Osteoblast (primary cell): Measurements from ENCODE around the gene CTNNBIP1. TPM values are rescaled to one million over a fixed set of nuclear protein-coding genes. Genes with fewer than 3 reads are reported as not detected.
A peak's percentile ranks its signal among the peaks of the same experiment; 100 is the strongest.

Experiments
- DNase-seq: peaks from one replicate; pipeline ENCODE4 v3.0.0; 2011; ENCODE audit warnings: low spot score, mixed read lengths; ENCODE audit not compliant: insufficient read length; ENCODE audit errors: missing footprints
- H2AFZ ChIP-seq: 2 replicates; pipeline ENCODE4 v1.6.0; 2011; ENCODE audit warnings: mild to moderate bottlenecking, low read length
- H3K27ac ChIP-seq: 2 replicates; pipeline ENCODE4 v1.5.1; 2011; ENCODE audit warnings: mild to moderate bottlenecking, low read depth, low read length, moderate library complexity
- H3K27me3 ChIP-seq: 2 replicates; pipeline ENCODE4 v1.6.0; 2012; ENCODE audit warnings: mild to moderate bottlenecking, control low read depth, inconsistent platforms, low read length, moderate library complexity; ENCODE audit not compliant: insufficient read depth
- H3K36me3 ChIP-seq: 2 replicates; pipeline ENCODE4 v1.5.1; 2011; ENCODE audit warnings: mild to moderate bottlenecking, low read length, control low read depth, moderate library complexity; ENCODE audit not compliant: insufficient read depth
- H3K4me1 ChIP-seq: 2 replicates; pipeline ENCODE4 v1.5.1; 2011; ENCODE audit warnings: mild to moderate bottlenecking, low read length, control low read depth, moderate library complexity; ENCODE audit not compliant: insufficient read depth
- H3K4me2 ChIP-seq: 2 replicates; pipeline ENCODE4 v1.6.0; 2011; ENCODE audit warnings: mild to moderate bottlenecking, low read length; ENCODE audit not compliant: insufficient read depth
- H3K4me3 ChIP-seq: fragments of 200-600 bp; sonication (generic); 3 replicates; pipeline ENCODE4 v1.5.1; 2012; ENCODE audit warnings: mild to moderate bottlenecking, low read length, inconsistent platforms; ENCODE audit not compliant: insufficient read depth
- H3K79me2 ChIP-seq: 2 replicates; pipeline ENCODE4 v1.6.0; 2012; ENCODE audit warnings: mild to moderate bottlenecking, low read length, control low read depth, inconsistent platforms; ENCODE audit not compliant: insufficient read depth
- H3K9me3 ChIP-seq: 2 replicates; pipeline ENCODE4 v1.5.1; 2011; ENCODE audit warnings: low read depth, low read length, control low read depth
- H4K20me1 ChIP-seq: 2 replicates; pipeline ENCODE4 v1.6.0; 2012; ENCODE audit warnings: mild to moderate bottlenecking, low read length, control low read depth; ENCODE audit not compliant: insufficient read depth
- total RNA-seq: library from RNA; depleted of rRNA; stranded (reverse); fragments of >200 nt; gene quantifications from 2 replicates; pipeline ENCODE4 v1.2.3, GENCODE V29; 2012
- TF ChIP-seq, protein P1 (sequence below): IDR thresholded peaks from 2 replicates; pipeline ENCODE4 v1.5.1; 2011; ENCODE audit warnings: mild to moderate bottlenecking, low read depth, low read length, moderate library complexity; ENCODE audit errors: extremely low read depth

CTNNBIP1 gene
- total RNA-seq, 1 donor = 18.5 TPM

DNA sequence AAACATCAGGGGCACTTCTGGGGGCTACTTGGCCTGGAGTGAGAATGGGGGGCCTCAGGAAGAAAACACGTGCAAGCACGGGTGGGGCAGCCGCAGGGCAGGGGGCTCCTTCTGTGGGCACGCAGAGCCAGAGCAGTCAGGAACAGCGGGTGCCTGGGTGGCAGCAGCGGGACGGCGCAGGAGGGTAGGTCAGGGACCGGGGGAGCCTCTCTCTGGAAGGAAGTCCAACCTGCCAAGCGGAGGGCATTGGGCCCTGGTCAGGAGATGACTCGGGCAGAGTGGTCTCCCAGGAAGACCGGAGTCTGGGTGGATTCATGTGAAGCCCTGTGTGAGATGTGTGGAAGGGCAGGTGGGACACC is 27.1 kb downstream of the CTNNBIP1 start:
- peaks cover 3% of the 10 kb centered on the region for H3K27me3 ChIP-seq
- H3K27ac ChIP-seq = no peak overlapping the region
- H3K4me1 ChIP-seq = peaks cover 7% of the 10 kb centered on the region
- no peaks in the 10 kb centered on the region for H3K9me3 ChIP-seq
- H4K20me1 ChIP-seq = peaks cover 46% of the 10 kb centered on the region
- H3K4me2 ChIP-seq = no peak overlapping the region
- TF ChIP-seq, protein P1, sequence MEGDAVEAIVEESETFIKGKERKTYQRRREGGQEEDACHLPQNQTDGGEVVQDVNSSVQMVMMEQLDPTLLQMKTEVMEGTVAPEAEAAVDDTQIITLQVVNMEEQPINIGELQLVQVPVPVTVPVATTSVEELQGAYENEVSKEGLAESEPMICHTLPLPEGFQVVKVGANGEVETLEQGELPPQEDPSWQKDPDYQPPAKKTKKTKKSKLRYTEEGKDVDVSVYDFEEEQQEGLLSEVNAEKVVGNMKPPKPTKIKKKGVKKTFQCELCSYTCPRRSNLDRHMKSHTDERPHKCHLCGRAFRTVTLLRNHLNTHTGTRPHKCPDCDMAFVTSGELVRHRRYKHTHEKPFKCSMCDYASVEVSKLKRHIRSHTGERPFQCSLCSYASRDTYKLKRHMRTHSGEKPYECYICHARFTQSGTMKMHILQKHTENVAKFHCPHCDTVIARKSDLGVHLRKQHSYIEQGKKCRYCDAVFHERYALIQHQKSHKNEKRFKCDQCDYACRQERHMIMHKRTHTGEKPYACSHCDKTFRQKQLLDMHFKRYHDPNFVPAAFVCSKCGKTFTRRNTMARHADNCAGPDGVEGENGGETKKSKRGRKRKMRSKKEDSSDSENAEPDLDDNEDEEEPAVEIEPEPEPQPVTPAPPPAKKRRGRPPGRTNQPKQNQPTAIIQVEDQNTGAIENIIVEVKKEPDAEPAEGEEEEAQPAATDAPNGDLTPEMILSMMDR = no peak
- no peaks in the 10 kb centered on the region for H3K36me3 ChIP-seq
- no peak overlapping the region for H3K4me3 ChIP-seq
- no peaks in the 10 kb centered on the region for H3K79me2 ChIP-seq
- no peak for DNase-seq
- no peak overlapping the region for H2AFZ ChIP-seq

DNA sequence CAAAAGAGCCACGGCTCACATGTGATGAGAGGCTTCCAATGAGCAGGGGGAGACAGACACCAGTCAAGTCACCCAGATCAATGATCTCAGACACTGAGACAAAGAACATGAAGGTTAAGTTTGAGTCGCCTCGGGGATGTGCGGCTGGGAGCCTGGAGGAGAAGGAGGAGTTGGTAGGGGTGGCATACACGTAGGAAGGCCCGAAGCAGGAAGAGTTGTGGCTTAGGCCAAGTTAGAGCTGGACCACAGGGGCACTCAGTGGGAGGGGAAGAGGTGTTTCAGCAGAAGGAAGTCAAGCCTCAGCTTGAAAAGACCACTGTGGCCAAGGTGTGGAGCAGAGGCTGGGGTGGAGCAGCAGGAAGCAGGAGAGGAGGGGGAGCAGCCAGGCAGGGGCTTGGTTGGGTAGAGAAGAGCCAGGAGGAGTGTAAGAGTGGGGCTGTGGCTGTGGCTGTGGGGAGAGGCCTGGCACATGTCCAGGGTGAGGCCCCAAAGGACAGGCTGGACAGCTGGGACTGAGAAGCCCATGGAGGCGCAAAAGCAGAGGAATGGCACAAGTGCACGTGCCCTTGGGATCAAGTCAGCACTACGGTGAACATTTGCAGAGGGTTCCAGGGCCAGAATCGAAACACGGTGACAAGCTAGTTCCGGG is 27.6 kb downstream of the CTNNBIP1 start:
- Histone ChIP-seq H3K4me2 (no peak overlapping the region), H3K4me1 (peaks cover 7% of the 10 kb centered on the region), H3K4me3 (no peak overlapping the region), H3K9me3 (no peaks in the 10 kb centered on the region), H3K27me3 (peaks cover 3% of the 10 kb centered on the region), H2AFZ (no peak overlapping the region), H3K36me3 (no peaks in the 10 kb centered on the region), H3K79me2 (no peaks in the 10 kb centered on the region), H4K20me1 (peaks cover 48% of the 10 kb centered on the region), H3K27ac (no peak overlapping the region)
- DNase-seq = no peak
- TF ChIP-seq, protein P1 = no peak

- Histone ChIP-seq H3K4me2 (peak overlapping the region; percentile 0), H3K79me2 (no peaks in the 10 kb centered on the region), H3K9me3 (no peaks in the 10 kb centered on the region), H2AFZ (no peak overlapping the region), H3K27me3 (peaks cover 3% of the 10 kb centered on the region), H4K20me1 (peaks cover 44% of the 10 kb centered on the region), H3K36me3 (no peaks in the 10 kb centered on the region), H3K4me3 (no peak overlapping the region), H3K27ac (no peak overlapping the region), H3K4me1 (peaks cover 7% of the 10 kb centered on the region)
- TF ChIP-seq, protein P1 = no peak
- peak; percentile 95 for DNase-seq
Observed at GRCh38 chr1:9881838-9882249, 28.2 kb downstream of the CTNNBIP1 start.

DNA sequence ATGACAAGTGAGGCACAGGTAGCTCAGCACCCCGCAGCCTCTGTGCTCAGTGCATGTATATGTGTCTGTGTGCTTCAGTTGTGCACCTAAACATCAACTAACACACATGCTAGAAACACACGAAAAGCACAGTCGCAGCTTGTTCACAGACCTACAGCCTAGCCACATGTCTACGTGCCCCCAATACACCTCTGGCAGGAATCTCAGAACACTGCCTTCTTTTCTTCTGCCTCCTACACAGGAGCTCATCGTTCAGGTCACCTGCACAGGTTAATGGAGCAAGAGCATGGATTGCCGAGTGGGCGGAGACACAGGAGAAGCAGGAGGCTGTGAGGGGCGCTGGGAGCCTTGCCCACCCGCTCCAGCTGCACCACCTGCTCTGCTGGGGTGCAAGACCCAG is 31.7 kb downstream of the CTNNBIP1 start:
- TF ChIP-seq, protein P1 = no peak
- DNase-seq = no peak
- Histone ChIP-seq H3K36me3 (no peaks in the 10 kb centered on the region), H3K4me3 (no peak overlapping the region), H3K27me3 (peaks cover 3% of the 10 kb centered on the region), H3K4me2 (no peak overlapping the region), H3K4me1 (peaks cover 12% of the 10 kb centered on the region), H2AFZ (no peak overlapping the region), H4K20me1 (peaks cover 27% of the 10 kb centered on the region), H3K9me3 (no peaks in the 10 kb centered on the region), H3K79me2 (no peaks in the 10 kb centered on the region), H3K27ac (no peak overlapping the region)
